Measurements from ENCODE around the gene MCC. TPM values are rescaled to one million over a fixed set of nuclear protein-coding genes. Genes with fewer than 3 reads are reported as not detected.

MCC gene
- total RNA-seq, 1 donor from 2014 or later = 22.7 TPM

GRCh38 chr5:113059232-113060040, 428.8 kb downstream of the MCC start:
- H3K4me3 Mint-ChIP-seq (ENCODE audit: unreplicated experiment) = peak overlapping the region; percentile 43
- peak overlapping the region; percentile 61 for H3K27ac Mint-ChIP-seq (ENCODE audit: unreplicated experiment)
- H3K9me3 Mint-ChIP-seq (ENCODE audit: unreplicated experiment) = no peaks in the 10 kb centered on the region
- H3K27me3 Mint-ChIP-seq (ENCODE audit: unreplicated experiment) = peaks cover 9% of the 10 kb centered on the region
- peaks cover 14% of the 10 kb centered on the region for H3K4me1 Mint-ChIP-seq (ENCODE audit: unreplicated experiment)
- no peak for DNase-seq (ENCODE audit: low spot score)
- TF ChIP-seq, protein P1, sequence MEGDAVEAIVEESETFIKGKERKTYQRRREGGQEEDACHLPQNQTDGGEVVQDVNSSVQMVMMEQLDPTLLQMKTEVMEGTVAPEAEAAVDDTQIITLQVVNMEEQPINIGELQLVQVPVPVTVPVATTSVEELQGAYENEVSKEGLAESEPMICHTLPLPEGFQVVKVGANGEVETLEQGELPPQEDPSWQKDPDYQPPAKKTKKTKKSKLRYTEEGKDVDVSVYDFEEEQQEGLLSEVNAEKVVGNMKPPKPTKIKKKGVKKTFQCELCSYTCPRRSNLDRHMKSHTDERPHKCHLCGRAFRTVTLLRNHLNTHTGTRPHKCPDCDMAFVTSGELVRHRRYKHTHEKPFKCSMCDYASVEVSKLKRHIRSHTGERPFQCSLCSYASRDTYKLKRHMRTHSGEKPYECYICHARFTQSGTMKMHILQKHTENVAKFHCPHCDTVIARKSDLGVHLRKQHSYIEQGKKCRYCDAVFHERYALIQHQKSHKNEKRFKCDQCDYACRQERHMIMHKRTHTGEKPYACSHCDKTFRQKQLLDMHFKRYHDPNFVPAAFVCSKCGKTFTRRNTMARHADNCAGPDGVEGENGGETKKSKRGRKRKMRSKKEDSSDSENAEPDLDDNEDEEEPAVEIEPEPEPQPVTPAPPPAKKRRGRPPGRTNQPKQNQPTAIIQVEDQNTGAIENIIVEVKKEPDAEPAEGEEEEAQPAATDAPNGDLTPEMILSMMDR (IDR thresholded peaks at IDR 0.05; ENCODE audit: unreplicated experiment) = no peak
- peaks cover 33% of the 10 kb centered on the region for H3K36me3 Mint-ChIP-seq (ENCODE audit: low read depth, unreplicated experiment)

- TF ChIP-seq, protein P1 (IDR thresholded peaks at IDR 0.05; ENCODE audit: unreplicated experiment) = no peak
- H3K27ac Mint-ChIP-seq (ENCODE audit: unreplicated experiment) = peak overlapping the region; percentile 48
- H3K9me3 Mint-ChIP-seq (ENCODE audit: unreplicated experiment) = no peaks in the 10 kb centered on the region
- DNase-seq (ENCODE audit: low spot score) = no peak
- peaks cover 9% of the 10 kb centered on the region for H3K27me3 Mint-ChIP-seq (ENCODE audit: unreplicated experiment)
- H3K4me3 Mint-ChIP-seq (ENCODE audit: unreplicated experiment) = peak overlapping the region; percentile 31
- peaks cover 31% of the 10 kb centered on the region for H3K36me3 Mint-ChIP-seq (ENCODE audit: low read depth, unreplicated experiment)
- H3K4me1 Mint-ChIP-seq (ENCODE audit: unreplicated experiment) = peaks cover 14% of the 10 kb centered on the region
Measured at GRCh38 chr5:113058706-113059226, 429.5 kb downstream of the MCC start.

GRCh38 chr5:113058269-113058668, 430.0 kb downstream of the MCC start:
- H3K4me3 Mint-ChIP-seq (ENCODE audit: unreplicated experiment) = no peak overlapping the region
- TF ChIP-seq, protein P1 (IDR thresholded peaks at IDR 0.05; ENCODE audit: unreplicated experiment) = no peak
- DNase-seq (ENCODE audit: low spot score) = no peak
- H3K4me1 Mint-ChIP-seq (ENCODE audit: unreplicated experiment) = peaks cover 14% of the 10 kb centered on the region
- no peaks in the 10 kb centered on the region for H3K9me3 Mint-ChIP-seq (ENCODE audit: unreplicated experiment)
- no peak overlapping the region for H3K27ac Mint-ChIP-seq (ENCODE audit: unreplicated experiment)
- peaks cover 29% of the 10 kb centered on the region for H3K36me3 Mint-ChIP-seq (ENCODE audit: low read depth, unreplicated experiment)
- peaks cover 9% of the 10 kb centered on the region for H3K27me3 Mint-ChIP-seq (ENCODE audit: unreplicated experiment)

DNA sequence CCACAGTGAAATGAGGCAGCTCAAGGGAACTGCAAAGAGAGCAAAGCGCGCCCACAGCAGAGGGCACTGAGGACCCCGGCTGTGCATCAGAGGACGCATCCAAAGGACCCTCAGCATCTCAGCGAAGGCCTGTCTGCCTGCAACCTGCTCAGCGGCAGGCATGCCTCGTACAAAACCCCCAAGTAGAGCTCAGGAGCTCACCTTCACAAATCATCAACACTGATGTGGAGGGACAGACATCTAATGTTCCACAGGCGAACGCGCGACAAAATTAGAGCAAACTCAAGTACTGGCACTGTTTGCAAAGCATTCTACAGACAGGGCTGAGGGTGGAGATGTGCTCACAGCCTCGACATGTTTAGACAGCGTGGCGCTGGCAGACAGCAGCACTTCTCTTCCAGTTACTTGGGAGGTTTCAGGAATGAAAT, 430.7 kb downstream of the MCC start:
- peaks cover 14% of the 10 kb centered on the region for H3K4me1 Mint-ChIP-seq (ENCODE audit: unreplicated experiment)
- peaks cover 22% of the 10 kb centered on the region for H3K36me3 Mint-ChIP-seq (ENCODE audit: low read depth, unreplicated experiment)
- H3K4me3 Mint-ChIP-seq (ENCODE audit: unreplicated experiment) = no peak overlapping the region
- H3K27me3 Mint-ChIP-seq (ENCODE audit: unreplicated experiment) = peaks cover 9% of the 10 kb centered on the region
- TF ChIP-seq, protein P1 (IDR thresholded peaks at IDR 0.05; ENCODE audit: unreplicated experiment) = no peak
- no peak overlapping the region for H3K27ac Mint-ChIP-seq (ENCODE audit: unreplicated experiment)
- H3K9me3 Mint-ChIP-seq (ENCODE audit: unreplicated experiment) = no peaks in the 10 kb centered on the region
- DNase-seq (ENCODE audit: low spot score) = no peak

DNA sequence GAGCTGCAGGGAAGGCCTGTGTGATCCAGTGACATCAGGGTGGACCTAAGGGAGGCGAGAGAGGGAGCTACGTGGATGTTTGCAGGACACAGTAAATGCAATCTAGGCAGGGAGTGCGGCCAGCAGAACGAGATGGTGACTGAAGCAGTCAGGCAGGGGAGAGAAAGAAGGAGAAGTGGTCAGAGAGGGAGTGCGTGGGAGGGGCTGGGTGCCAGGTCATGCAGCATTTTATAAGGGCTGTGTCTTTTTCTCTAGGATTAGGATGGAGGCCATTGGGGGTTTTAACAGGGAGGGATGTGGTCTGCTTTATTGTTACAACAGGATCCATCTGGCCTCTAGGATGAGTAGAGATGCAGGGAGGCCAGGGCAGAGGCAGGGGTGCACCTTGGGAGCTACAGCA, 431.3 kb downstream of the MCC start:
- Mint-ChIP-seq H3K9me3 (ENCODE audit: unreplicated experiment) (no peaks in the 10 kb centered on the region), H3K4me1 (ENCODE audit: unreplicated experiment) (peaks cover 14% of the 10 kb centered on the region), H3K4me3 (ENCODE audit: unreplicated experiment) (no peak overlapping the region), H3K36me3 (ENCODE audit: low read depth, unreplicated experiment) (peaks cover 20% of the 10 kb centered on the region), H3K27ac (ENCODE audit: unreplicated experiment) (no peak overlapping the region), H3K27me3 (ENCODE audit: unreplicated experiment) (peaks cover 9% of the 10 kb centered on the region)
- TF ChIP-seq, protein P1 (IDR thresholded peaks at IDR 0.05; ENCODE audit: unreplicated experiment) = no peak
- DNase-seq (ENCODE audit: low spot score) = no peak

All from endothelial cell (in vitro differentiated cells).